Measurements from ENCODE around the gene EYA4. TPM values are rescaled to one million over a fixed set of nuclear protein-coding genes. Genes with fewer than 3 reads are reported as not detected.

EYA4 gene
- total RNA-seq, 1 donor from 2014 or later: 8.1 TPM

GRCh38 chr6:133358574-133359150 lies 117.5 kb downstream of the EYA4 start:
- H3K4me1 Mint-ChIP-seq (ENCODE audit: unreplicated experiment): peaks cover 3% of the 10 kb centered on the region
- no peaks in the 10 kb centered on the region for H3K27me3 Mint-ChIP-seq (ENCODE audit: unreplicated experiment)
- no peak overlapping the region for H3K4me3 Mint-ChIP-seq (ENCODE audit: unreplicated experiment)
- DNase-seq (ENCODE audit: low spot score): no peak
- H3K9me3 Mint-ChIP-seq (ENCODE audit: unreplicated experiment): no peaks in the 10 kb centered on the region
- no peak for TF ChIP-seq CTCF (IDR thresholded peaks at IDR 0.05; ENCODE audit: unreplicated experiment)
- H3K36me3 Mint-ChIP-seq (ENCODE audit: low read depth, unreplicated experiment): no peaks in the 10 kb centered on the region
- H3K27ac Mint-ChIP-seq (ENCODE audit: unreplicated experiment): no peak overlapping the region

DNA sequence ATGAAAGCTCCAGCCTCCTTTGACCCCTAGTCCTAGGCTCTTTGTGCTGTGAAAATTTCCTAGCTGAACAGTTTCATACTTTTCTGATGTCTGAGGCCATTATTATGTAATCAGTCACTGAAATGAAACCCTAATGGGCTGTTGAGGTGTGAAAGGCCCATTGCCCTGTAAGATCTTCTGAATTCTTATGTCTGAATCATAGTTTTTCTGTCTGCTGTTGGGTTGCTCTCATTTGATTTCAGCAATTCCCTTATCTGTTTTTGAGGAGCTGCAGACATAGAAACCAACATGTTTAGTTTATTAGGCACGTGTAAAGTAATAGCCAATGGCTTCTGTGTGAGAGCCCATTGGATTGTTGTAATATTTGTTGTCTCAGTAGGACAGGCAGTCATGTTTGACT lies 118.1 kb downstream of the EYA4 start:
- H3K27ac Mint-ChIP-seq (ENCODE audit: unreplicated experiment): no peak overlapping the region
- TF ChIP-seq CTCF (IDR thresholded peaks at IDR 0.05; ENCODE audit: unreplicated experiment): no peak
- H3K36me3 Mint-ChIP-seq (ENCODE audit: low read depth, unreplicated experiment): no peaks in the 10 kb centered on the region
- DNase-seq (ENCODE audit: low spot score): no peak
- no peaks in the 10 kb centered on the region for H3K9me3 Mint-ChIP-seq (ENCODE audit: unreplicated experiment)
- no peak overlapping the region for H3K4me3 Mint-ChIP-seq (ENCODE audit: unreplicated experiment)
- peaks cover 3% of the 10 kb centered on the region for H3K4me1 Mint-ChIP-seq (ENCODE audit: unreplicated experiment)
- peaks cover 1% of the 10 kb centered on the region for H3K27me3 Mint-ChIP-seq (ENCODE audit: unreplicated experiment)

GRCh38 chr6:133359760-133360159 lies 118.6 kb downstream of the EYA4 start:
- H3K4me1 Mint-ChIP-seq (ENCODE audit: unreplicated experiment): peaks cover 3% of the 10 kb centered on the region
- no peaks in the 10 kb centered on the region for H3K9me3 Mint-ChIP-seq (ENCODE audit: unreplicated experiment)
- peaks cover 4% of the 10 kb centered on the region for H3K27me3 Mint-ChIP-seq (ENCODE audit: unreplicated experiment)
- H3K4me3 Mint-ChIP-seq (ENCODE audit: unreplicated experiment): no peak overlapping the region
- H3K27ac Mint-ChIP-seq (ENCODE audit: unreplicated experiment): no peak overlapping the region
- no peak for TF ChIP-seq CTCF (IDR thresholded peaks at IDR 0.05; ENCODE audit: unreplicated experiment)
- H3K36me3 Mint-ChIP-seq (ENCODE audit: low read depth, unreplicated experiment): no peaks in the 10 kb centered on the region
- DNase-seq (ENCODE audit: low spot score): no peak

DNA sequence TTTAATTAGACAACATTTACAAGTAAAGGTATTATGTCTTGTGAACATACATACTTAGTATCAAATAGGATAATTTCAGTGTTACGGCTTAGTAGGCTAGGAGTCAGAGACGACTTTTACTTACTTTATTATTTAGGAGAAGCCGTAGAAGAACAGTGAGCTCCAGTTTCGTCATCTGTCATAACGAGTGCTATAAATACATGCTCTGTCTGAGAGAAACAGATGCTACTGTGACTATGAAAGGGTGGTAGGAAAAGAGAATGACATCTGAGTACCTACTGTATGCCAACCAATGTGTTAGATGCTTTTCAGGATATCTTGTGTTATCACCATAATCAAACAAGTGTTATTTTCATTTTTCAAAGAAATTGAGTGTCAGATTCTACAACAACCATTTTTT lies 119.0 kb downstream of the EYA4 start:
- H3K36me3 Mint-ChIP-seq (ENCODE audit: low read depth, unreplicated experiment): no peaks in the 10 kb centered on the region
- no peak for TF ChIP-seq CTCF (IDR thresholded peaks at IDR 0.05; ENCODE audit: unreplicated experiment)

GRCh38 chr6:133362813-133363212 lies 121.7 kb downstream of the EYA4 start:
- Mint-ChIP-seq H3K4me3 (ENCODE audit: unreplicated experiment) (no peak overlapping the region), H3K27me3 (ENCODE audit: unreplicated experiment) (peaks cover 4% of the 10 kb centered on the region), H3K4me1 (ENCODE audit: unreplicated experiment) (peaks cover 13% of the 10 kb centered on the region), H3K27ac (ENCODE audit: unreplicated experiment) (no peak overlapping the region), H3K9me3 (ENCODE audit: unreplicated experiment) (no peaks in the 10 kb centered on the region), H3K36me3 (ENCODE audit: low read depth, unreplicated experiment) (no peaks in the 10 kb centered on the region)
- no peak for DNase-seq (ENCODE audit: low spot score)
- TF ChIP-seq CTCF (IDR thresholded peaks at IDR 0.05; ENCODE audit: unreplicated experiment): no peak

More for the DNA sequence above, 119.0 kb downstream of the EYA4 start:
- Mint-ChIP-seq H3K27me3 (ENCODE audit: unreplicated experiment) (peaks cover 4% of the 10 kb centered on the region), H3K9me3 (ENCODE audit: unreplicated experiment) (no peaks in the 10 kb centered on the region), H3K27ac (ENCODE audit: unreplicated experiment) (no peak overlapping the region), H3K4me1 (ENCODE audit: unreplicated experiment) (peaks cover 6% of the 10 kb centered on the region), H3K4me3 (ENCODE audit: unreplicated experiment) (no peak overlapping the region)
- DNase-seq (ENCODE audit: low spot score): no peak

All from endothelial cell (in vitro differentiated cells).